ENCODE data around the gene E2F1. TPM values are rescaled to one million over a fixed set of nuclear protein-coding genes. Genes with fewer than 3 reads are reported as not detected.
"Not testable (repeated sequence)": the region's sequence is repeated elsewhere in the genome, so short reads cannot be mapped to it uniquely, and the experiment has no call there.

The E2F1 gene
- total RNA-seq, 1 experiment from 2014 or later: 60.9 TPM

- in situ Hi-C loops (cut with HindIII; ENCODE audit: low pct_unique_long_range_greater_than_20kb, low sequenced_read_pairs): no loop called here
Measured at GRCh38 chr20:33716498-33716897, 30.3 kb upstream of the E2F1 start.

DNA sequence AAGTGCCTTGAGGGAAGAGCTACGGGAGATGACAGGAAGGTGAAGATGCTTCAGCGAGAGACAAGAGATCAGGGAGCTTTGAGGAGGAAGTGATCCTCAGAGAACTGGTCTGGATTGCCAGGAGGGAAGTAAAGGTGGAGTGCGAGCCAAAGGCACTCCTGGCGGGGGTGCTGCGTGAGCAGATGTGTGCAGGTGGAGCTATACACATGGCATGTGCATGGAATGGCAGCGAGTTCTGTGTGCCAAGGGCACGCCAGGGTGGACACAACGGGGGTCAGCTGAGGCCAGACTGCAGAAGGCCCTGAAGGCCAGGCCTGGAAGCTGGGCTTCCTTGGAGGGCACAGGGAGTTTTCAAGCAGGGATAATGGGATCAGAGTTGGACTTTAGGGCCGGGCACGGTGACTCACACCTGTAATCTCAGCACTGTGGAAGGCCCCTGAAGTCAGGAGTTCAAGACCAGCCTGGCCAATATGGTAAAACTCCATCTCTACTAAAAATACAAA, 27.7 kb upstream of the E2F1 start:
- DNase-seq (ENCODE audit: low read depth): no peak

More at GRCh38 chr20:33716498-33716897, 30.3 kb upstream of the E2F1 start:
- no peak for DNase-seq (ENCODE audit: low read depth)

DNA sequence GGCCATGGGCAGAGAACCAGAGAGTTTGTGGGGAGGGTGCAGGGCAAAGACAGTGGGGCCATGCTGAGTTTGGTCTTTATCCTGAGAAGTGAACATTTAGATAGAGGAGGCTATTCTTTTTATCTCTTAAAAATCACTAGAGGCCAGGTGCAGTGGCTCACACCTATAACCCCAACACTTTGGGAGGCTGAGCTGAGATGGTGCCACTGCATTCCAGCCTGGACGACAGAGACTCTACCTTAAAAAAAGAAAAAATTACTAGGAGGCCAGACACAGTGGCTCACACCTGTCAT, 25.2 kb upstream of the E2F1 start:
- DNase-seq (ENCODE audit: low read depth): no peak
- in situ Hi-C loops (cut with HindIII; ENCODE audit: low pct_unique_long_range_greater_than_20kb, low sequenced_read_pairs): no loop called here

More for the DNA sequence above, 27.7 kb upstream of the E2F1 start:
- in situ Hi-C loops (cut with HindIII; ENCODE audit: low pct_unique_long_range_greater_than_20kb, low sequenced_read_pairs): no loop called here

- DNase-seq (ENCODE audit: low read depth): no peak
- in situ Hi-C loops (cut with HindIII; ENCODE audit: low pct_unique_long_range_greater_than_20kb, low sequenced_read_pairs): no loop called here
Measured at GRCh38 chr20:33710681-33711445, 24.7 kb upstream of the E2F1 start.

DNA sequence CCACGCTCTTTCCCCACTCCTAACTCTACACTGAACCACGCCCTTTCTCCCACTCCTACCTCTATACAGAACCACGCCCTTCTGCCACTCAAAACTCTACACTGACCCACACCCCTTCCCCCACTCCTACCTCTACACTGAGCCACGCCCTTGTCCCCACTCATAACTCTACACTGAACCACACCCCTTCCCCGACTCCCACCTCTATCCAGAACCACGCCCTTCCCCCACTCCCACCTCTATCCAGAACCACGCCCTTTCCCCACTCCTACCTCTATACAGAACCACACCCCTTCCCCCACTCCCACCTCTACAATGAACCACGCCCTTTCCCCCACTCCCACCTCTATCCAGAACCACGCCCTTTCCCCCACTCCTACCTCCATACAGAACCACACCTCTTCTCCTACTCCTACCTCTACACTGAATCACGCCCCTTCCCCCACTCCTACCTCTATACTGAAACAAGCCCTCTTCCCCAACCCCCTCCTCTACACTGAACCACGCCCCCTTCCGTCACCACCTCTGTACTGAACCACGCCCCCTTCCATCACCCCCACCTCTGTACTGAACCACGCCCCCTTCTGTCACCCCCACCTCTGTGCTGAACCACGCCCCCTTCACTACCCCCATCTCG, 23.8 kb upstream of the E2F1 start:
- no peak for DNase-seq (ENCODE audit: low read depth)
- in situ Hi-C loops (cut with HindIII; ENCODE audit: low pct_unique_long_range_greater_than_20kb, low sequenced_read_pairs): no loop called here

- in situ Hi-C loops (cut with HindIII; ENCODE audit: low pct_unique_long_range_greater_than_20kb, low sequenced_read_pairs): no loop called here
- DNase-seq (ENCODE audit: low read depth): no peak
Measured at GRCh38 chr20:33709398-33709797, 23.2 kb upstream of the E2F1 start.

GRCh38 chr20:33707668-33708067, 21.5 kb upstream of the E2F1 start:
- in situ Hi-C loops (cut with HindIII; ENCODE audit: low pct_unique_long_range_greater_than_20kb, low sequenced_read_pairs): no loop called here
- DNase-seq (ENCODE audit: low read depth): no peak

- in situ Hi-C loops (cut with HindIII; ENCODE audit: low pct_unique_long_range_greater_than_20kb, low sequenced_read_pairs): no loop called here
- DNase-seq (ENCODE audit: low read depth): peak; percentile 40
Measured at GRCh38 chr20:33704197-33704924, 18.2 kb upstream of the E2F1 start.

GRCh38 chr20:33703498-33704137, 17.4 kb upstream of the E2F1 start:
- DNase-seq (ENCODE audit: low read depth): no peak
- in situ Hi-C loops (cut with HindIII; ENCODE audit: low pct_unique_long_range_greater_than_20kb, low sequenced_read_pairs): no loop called here

- in situ Hi-C loops (cut with HindIII; ENCODE audit: low pct_unique_long_range_greater_than_20kb, low sequenced_read_pairs): no loop called here
- no peak for DNase-seq (ENCODE audit: low read depth)
Measured at GRCh38 chr20:33702861-33703260, 16.7 kb upstream of the E2F1 start.

GRCh38 chr20:33701629-33702450, 15.7 kb upstream of the E2F1 start:
- in situ Hi-C loops (cut with HindIII; ENCODE audit: low pct_unique_long_range_greater_than_20kb, low sequenced_read_pairs): no loop called here
- DNase-seq (ENCODE audit: low read depth): no peak

DNA sequence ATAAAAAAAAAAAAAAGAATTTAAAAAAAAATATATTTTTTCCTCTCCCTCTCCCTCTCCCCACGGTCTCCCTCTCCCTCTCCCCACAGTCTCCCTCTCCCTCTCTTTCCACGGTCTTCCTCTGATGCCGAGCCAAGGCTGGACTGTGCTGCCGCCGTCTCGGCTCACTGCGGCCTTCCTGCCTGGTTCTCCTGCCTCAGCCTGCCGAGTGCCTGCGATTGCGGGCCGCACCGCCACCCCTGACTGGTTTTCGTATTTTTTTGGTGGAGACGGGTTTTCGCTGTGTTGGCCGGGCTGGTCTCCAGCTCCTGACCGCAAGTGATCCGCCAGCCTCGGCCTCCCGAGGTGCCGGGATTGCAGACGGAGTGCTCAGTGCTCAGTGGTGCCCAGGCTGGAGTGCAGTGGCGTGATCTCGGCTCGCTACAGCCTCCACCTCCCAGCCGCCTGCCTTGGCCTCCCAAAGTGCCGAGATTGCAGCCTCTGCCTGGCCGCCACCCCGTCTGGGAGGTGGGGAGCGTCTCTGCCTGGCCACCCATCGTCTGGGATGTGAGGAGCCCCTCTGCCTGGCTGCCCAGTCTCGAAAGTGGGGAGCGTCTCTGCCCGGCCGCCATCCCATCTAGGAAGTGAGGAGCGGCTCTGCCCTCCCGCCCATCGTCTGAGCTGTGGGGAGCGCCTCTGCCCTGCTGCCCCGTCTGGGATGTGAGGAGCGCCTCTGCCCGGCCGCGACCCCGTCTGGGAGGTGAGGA, 14.7 kb upstream of the E2F1 start:
- in situ Hi-C loops (cut with HindIII; ENCODE audit: low pct_unique_long_range_greater_than_20kb, low sequenced_read_pairs); DNase-seq (ENCODE audit: low read depth): not testable (repeated sequence)

GRCh38 chr20:33698966-33699365, 12.8 kb upstream of the E2F1 start:
- DNase-seq (ENCODE audit: low read depth); in situ Hi-C loops (cut with HindIII; ENCODE audit: low pct_unique_long_range_greater_than_20kb, low sequenced_read_pairs): not testable (repeated sequence)

DNA sequence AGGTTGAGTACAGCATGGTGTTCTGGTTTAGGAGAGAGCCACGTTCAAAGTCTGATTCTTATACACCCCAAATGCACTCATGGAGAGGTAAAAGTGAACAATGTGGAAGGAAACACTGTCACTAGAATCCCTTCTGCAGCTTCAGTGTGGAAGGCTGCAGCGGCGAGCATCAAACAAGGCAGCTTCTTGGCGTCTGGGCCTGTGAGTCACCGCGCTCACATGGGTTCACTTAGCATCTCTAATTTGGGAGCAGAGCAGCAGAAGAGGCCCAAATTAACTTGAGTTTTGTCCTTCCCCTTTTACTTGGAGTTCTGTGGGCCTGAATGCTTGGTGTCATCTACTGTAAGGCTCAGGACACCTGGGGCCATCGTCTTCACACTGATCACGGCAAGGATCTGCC, 10.9 kb upstream of the E2F1 start:
- in situ Hi-C loops (cut with HindIII; ENCODE audit: low pct_unique_long_range_greater_than_20kb, low sequenced_read_pairs): no loop called here
- DNase-seq (ENCODE audit: low read depth): no peak

DNA sequence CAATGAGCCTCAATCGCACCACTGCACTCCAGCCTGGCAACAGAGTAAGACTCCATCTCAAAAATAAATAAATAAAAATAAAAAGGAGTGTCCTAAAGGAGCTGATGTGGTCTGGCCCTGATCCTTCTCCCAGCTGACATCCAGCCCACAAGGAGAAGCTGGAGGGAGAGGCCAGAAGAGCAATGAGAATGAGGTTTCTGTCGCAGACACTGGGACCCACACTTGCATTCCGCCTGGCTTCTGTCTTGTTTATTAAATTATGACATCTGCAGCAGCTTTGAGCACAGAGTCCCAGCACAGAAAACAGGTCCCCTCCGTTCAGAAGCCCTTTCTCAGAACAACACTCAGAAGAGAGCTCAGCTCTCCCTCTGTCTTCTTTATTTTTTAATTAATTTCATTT, 10.3 kb upstream of the E2F1 start:
- no peak for DNase-seq (ENCODE audit: low read depth)
- in situ Hi-C loops (cut with HindIII; ENCODE audit: low pct_unique_long_range_greater_than_20kb, low sequenced_read_pairs): no loop called here

DNA sequence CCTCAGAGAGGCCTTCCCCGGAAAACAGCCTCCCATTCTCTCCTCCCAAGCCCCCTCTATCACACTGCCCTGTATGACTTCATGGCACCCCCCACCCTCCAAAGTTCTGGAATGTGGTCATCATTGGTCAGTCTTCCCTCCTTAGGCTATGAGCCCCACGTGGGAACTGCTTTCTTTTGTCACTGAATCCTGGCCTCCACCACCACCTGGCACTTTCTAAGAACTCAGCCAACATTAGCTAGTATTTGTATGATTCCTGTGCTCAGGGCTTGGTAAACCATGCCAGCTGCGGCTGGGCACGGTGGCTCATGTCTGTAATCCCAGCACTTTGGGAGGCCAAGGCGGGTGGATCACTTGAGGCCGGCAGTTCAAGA, 8.4 kb upstream of the E2F1 start:
- no peak for DNase-seq (ENCODE audit: low read depth)
- in situ Hi-C loops (cut with HindIII; ENCODE audit: low pct_unique_long_range_greater_than_20kb, low sequenced_read_pairs): no loop called here
